Testis (tissue), 2 donors: Measurements from ENCODE around the gene DISC1.

ENCODE experiments used
- CTCF ChIP-seq, 3 experiments: fragments of 450-650 bp in 2 of 3; fragments of 200-600 bp in 1 of 3; sonication (generic) in 1 of 3; IDR thresholded peaks; one replicate each; pipeline ENCODE4 v1.5.1; 2016 to 2019; ENCODE audit warnings: antibody characterized with exemption in 3 of 3, mild to moderate bottlenecking in 2 of 3, moderate library complexity in 1 of 3
- POLR2A ChIP-seq: fragments of 450-650 bp; IDR thresholded peaks from one replicate; pipeline ENCODE4 v1.6.1; 2017; ENCODE audit warnings: antibody characterized with exemption, mild to moderate bottlenecking, moderate library complexity

GRCh38 chr1:232045139-232045994 lies 418.8 kb downstream of the DISC1 start:
- no peak for TF ChIP-seq CTCF (IDR thresholded peaks at IDR 0.05)
- no peak for TF ChIP-seq POLR2A
